Measurements from ENCODE around the gene DCAKD.

DNA sequence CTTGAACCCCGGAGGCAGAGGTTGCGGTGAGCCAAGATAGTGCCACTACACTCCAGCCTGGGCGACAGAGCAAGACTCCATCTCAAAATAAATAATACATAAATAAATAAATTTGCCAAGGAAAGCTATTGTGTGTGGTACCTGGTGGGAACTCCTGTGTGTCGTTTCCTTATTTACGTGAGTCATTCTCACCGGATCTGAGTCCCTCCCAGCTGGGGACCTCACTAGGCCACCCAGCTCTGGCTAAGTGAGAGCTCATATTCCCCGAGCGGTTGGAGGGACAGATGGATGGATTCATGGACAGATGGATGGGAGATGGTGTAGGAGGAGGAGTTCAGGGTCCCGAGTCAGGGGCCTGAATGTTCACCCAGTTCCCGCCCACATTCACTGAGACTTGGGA, 60.4 kb downstream of the DCAKD start:
- no peak for TF ChIP-seq POLR2A (IDR thresholded peaks at IDR 0.05; ENCODE audit: low read length)
- no peak for TF ChIP-seq GATA1 (IDR thresholded peaks at IDR 0.05; ENCODE audit: low read depth, low read length)

All from erythroblast (primary cell).